GM18498 (cell line): ENCODE data around the gene MFN1.

ENCODE experiments used
- ATAC-seq: cut with Tn5 transposase; IDR thresholded peaks from one replicate; pipeline ENCODE4 v1.9.1; 2021; ENCODE audit warnings: mild to moderate bottlenecking, moderate library complexity; ENCODE audit not compliant: unreplicated experiment

The MFN1 gene

DNA sequence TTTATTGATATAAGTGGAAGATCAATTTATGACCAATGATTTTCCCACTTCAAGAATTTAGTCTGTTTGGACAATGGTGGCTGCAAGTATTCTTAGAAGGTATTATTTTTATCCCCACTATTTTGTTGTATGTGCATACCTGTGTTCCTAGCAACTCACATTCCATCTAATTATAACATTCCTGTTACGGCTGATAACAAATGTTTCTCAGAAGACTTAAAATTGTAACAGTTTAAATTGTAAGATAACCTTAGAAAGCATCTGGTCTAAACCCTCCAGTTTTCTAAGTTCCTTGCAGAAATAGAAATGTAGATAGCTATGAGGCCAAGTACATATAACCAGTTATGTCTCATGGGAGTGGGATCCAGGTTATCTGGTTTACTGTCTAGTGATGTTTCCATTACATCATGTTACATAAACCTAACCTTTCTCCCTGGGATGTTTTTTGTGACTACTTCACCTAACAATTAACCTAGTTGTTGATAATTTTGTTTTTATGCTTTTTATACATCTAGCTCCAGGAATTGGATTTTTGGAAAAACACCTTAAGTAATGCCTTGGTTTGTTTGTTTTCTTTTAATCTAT, 11.1 kb upstream of the MFN1 start:
- no peak for ATAC-seq

DNA sequence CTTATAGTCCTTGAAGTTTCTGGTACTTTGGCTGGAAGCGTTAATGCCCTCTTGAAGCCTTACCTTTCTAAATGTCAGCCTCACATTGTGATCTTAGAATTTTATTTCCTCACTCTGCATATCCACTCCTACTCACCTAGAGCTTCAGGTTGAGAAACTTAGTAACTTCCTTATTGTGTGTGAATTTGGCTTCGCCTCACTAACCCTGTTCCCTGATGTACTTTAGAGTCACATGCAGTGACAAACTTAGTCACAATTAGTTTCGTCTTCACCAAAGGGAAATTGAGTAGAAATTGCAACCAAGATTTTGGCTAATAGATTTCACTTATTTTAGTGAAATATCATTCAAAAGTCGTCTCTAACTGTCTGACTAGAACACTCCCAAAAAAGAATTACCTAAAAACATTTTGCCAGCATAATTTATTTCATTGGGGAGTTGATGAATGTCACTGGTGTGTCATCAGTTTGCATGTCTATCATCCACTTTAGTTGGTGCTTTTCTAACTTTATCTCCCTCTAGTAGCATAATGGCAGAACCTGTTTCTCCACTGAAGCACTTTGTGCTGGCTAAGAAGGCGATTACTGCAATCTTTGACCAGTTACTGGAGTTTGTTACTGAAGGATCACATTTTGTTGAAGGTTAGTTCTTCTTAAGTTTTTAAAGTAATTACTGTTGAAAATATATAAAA, 960 bp downstream of the MFN1 start:
- ATAC-seq: peak; percentile 60

DNA sequence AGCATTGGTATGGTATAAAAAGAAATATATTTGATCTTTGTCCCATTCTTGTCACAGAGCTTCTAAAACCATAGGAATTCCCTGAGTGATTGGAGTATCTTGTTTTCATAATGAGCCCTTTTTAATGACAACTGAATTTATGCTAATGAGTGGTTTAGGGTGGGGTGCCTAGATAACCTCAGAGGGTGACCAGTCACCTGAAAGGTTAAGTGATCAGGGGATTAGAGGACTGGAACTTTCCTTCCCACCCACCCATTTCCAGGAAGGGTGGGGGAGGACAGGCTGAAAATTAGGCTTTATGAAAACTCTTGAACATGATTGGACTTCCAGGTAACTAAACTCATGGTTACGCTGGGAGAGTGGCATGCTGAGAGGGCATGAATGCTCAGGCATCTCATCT, 8.5 kb downstream of the MFN1 start:
- ATAC-seq: no peak

DNA sequence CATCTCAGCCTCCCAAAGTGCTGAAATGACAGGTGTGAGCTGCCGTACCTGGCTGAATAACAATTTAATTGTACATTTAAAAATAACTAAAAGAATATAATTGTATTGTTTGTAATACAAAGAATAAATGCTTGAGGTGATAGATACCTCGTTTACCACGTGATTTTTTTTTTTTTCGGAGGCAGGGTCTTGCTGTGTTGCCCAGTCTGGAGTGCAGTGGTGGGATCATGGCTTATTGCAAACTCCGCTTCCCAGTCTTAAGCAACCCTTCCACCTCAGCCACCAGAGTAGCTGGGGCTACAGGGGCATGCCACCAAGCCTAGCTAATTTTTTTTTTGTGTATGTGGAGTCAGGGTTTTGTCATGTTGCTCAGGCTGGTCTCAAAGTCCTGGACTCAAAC, 15.8 kb downstream of the MFN1 start:
- ATAC-seq: no peak

DNA sequence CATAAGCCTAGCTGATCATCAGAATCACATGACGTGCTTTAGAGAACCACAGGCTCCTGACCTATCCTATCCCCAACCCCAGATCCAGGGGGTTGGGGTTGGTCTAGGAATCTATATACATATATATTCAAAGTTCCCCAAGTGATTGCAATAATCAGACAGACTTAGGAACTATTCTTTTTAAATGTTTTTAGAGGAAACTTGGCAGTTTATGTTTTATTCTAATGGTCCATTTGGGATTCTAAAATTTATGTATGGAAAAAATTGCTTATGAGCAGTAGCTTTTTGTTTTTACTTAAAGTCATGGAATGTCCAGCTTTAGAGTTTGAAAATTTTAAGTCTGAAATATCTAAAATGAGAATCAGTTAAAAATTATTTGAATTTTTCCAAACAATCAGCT, 22.1 kb downstream of the MFN1 start:
- no peak for ATAC-seq

DNA sequence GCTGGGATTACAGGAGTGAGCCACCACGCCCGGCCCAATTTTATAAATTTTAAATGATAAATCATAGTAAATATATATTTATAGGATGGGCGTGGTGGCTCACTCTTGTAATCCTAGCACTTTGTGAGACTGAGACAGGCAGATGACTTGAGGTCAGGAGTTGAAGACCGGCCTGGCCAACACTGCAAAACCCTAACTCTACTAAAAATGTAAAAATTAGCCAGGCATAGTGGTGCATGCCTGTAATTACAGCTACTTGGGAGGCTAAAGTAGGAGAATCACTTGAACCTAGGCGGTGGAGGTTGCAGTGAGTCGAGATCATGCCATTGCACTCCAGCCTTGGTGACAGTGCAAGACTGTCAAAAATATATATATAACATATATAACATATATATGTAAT, 26.4 kb downstream of the MFN1 start:
- no peak for ATAC-seq

DNA sequence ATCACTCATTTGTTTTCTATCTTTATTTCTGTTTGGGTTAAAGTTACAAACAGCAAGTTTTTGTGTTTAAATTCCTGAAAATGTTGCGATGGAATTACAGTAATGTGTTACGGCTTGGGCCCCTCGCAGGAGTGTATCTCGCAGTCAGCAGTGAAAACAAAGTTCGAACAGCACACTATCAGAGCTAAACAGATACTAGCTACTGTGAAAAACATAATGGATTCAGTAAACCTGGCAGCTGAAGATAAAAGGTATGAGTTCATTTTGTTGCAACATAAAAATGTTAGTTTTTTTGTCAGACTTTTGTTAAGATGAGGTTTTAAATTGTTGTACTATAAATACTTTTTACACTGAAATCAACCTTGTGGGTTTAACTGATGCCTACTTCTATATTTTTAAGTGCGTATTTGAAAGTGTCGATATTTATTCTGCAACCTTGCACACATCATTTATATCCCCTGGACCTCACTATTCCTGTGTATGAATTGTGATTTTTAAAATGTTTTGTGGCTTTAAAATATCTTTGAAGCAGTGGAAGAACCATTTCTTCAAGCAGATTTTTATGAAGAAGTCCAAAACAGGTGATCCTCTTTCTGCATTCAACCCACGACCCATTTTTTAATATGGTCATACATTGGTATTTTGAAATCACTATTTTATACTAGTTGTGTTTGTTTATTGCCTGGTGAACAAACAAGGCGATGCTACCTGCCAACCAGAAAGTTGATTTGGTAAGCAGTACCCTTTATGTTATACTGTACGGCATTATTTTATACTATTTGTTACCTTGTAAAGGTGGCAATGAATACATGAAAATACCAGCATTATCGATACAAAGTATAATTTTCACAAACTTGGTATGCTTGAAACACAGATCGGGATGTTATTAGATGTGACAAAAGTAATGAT, 27.8 kb downstream of the MFN1 start:
- no peak for ATAC-seq

DNA sequence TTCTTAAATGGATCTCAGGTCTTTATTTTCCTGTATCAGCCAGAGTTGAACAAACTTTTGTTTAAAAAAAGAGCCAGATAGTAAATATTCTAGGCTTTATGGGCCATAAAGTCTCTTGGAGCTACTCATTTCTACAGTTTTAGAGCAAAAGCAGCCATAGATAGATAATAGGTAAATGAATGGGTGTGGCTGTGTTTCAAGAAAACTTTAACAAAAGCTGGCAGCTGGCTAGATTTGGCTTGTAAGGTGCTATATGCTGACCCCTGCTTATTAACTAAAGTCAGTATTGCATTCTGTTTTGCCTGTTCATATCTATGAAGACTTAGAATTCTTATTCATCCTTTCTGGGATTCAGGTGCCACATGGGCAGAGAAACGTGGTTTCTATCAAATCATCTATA, 29.0 kb downstream of the MFN1 start:
- no peak for ATAC-seq

DNA sequence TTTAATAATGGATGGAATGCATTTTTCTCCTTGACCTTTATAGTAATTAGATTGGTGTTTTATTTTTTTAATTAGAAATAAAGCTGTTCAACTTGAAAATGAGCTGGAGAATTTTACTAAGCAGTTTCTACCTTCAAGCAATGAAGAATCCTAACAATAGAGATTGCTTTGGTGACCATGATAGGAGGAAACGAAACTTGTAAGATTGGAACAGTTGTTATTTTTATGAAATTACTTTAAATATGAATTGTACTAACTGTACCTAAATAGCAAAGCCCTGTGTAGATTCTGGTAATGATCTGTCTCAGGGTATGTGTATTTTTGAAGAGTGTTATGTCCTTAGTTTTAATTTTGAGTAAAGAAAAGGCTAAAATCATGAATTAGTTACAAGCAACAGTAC, 44.4 kb downstream of the MFN1 start:
- ATAC-seq: no peak

DNA sequence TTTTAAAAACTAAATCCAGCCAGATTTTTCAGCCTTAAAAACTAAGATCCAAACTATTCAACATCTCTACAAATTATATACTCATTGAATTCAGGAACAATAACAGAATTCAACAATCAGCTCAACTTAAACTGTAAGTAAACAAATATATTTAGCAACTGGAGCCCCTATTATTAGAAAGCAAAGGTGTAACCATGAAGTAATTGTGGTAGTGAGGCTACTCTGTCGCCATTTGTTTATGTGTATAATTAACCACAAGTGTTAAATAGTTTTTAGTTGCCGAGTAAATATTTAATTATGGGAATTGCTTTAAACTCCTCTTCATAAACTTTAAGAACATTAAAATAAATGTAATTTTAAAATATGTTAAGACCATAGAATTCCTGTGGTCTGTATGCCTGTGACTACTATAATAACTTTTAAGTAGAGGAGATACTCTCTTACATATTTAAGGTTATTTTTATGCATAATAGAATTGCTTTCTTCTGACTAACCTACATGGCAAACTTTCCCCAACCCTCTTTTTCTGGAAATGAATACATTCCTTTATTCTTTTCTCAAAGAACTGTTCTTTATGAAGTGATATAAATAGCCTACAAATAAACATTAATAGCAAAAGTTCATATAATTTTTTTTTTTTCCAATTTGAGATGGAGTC, 51.2 kb downstream of the MFN1 start:
- no peak for ATAC-seq

DNA sequence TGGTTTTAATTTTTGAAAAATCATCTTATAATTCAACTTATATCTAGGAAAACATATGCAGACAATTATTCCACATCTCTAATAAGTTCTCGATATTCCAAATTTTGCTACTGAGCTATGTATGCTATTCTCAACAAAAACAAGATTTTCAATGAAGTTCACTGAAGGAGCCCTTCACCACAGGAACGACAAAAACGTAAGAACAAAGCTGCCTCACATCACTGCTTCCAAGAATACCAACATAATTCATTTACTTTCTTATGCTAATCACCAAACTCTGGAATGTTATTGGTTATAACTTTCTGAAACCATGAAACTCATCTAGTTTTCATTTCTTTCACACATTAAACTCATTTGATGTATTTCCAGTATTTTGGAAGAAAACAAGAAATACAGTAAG, 54.1 kb downstream of the MFN1 start:
- no peak for ATAC-seq

DNA sequence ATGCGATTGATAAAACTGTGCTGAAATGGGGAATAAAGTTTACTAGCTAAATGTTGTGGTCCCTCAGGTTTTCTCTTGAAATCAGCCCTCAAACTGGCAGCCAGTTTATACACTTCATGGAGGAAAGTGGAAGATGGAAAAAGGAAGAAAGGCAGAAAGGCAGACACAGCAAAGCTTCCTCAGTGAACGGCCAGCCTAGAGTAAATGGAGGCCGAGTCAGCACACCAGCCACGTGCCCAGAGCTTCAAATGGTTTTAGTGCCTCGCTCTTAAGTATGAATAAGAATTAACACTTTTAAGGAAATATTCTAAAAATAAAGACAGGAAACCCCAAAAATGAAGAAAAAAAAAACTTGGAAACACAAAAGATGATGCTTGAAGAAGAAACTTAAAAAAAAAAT, 55.5 kb downstream of the MFN1 start:
- ATAC-seq: no peak

DNA sequence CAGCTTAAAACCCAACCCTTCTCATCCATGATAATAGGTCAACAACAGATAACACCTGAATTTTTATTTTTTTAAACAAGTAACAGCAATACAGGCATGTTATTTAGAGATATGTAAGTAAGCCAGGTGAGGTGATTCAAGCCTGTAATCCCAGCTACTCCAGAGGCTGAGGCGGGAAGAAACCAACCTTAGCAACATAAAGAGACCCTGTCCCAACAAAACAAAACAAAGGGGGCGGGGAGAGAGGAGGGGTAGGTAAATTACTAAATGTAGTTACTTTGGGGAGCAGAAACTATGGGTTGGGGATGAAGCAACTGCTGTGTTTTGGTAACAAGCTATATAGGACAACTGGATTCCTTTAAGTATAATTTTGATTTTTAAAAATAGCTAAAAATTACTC, 56.8 kb downstream of the MFN1 start:
- no peak for ATAC-seq

DNA sequence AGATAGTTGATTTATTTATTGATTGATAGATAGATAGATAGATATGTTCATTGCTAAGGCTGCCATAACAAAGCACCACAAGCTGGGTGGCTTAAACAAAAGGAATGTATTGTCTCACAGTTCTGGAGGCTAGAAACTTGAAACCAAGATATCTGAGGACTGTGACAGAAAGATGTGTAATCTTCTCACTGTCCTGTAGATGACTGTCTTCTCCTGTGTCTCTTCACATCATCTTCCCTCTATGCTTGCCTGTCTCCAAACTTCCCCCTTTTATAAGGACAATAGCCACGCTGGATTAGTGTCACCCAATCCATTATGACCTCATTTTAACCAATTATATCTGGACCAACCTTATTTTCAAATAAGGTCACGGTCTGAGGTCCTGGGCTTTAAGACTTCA, 62.8 kb downstream of the MFN1 start:
- no peak for ATAC-seq

DNA sequence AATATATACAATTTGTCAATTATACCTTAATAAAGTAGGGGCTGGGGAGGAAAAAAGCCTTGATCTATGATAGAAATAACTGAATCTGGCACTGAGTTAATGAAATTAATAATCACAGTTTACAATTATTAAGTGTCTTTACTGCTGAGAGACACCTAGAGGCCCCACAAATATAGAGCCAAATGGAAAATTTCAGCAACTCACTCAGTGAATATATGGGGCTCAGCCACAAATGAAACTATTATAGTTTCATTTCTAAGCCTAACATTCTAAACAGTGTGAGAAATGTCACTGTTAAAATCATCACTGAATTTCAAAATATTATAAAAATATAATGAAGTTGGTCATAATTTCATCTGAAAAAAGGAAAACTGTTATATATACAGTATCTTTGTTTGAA, 63.5 kb downstream of the MFN1 start:
- ATAC-seq: peak; percentile 62

DNA sequence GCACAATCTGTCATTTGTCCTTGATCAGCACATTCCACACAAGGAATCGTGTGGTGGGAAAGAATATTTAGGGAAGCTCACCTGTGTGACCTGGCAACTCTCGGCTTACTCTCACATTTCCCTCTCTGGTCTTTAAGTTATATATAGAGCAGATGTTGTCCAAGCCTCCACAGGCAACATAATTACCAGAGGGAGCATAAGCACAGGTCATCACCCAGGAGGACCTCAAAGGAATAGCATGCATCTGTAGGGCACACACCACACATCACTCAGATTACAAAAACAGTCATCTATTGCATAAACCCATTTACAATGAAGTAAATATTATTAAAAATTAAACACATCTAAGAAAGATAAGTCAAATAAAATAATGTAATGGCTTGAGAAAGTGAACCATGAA, 67.3 kb downstream of the MFN1 start:
- no peak for ATAC-seq

DNA sequence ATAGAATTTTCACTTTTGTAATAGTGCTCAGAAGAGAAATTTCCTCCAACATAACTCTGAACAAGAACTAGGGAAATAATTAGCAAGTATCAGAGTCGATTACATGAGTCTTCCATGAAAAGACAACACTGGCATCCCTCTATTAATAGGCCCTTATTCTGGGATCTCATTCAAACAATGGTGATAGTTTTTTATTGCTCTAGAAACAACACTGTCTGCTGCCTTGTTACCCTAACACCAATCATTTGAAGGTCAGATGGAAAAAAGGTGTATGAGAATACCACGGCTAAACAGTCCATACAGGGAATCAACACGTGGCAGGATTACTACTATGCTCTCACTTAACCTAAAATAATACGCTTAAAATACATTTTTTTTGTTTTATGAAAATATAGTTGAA, 67.9 kb downstream of the MFN1 start:
- no peak for ATAC-seq

DNA sequence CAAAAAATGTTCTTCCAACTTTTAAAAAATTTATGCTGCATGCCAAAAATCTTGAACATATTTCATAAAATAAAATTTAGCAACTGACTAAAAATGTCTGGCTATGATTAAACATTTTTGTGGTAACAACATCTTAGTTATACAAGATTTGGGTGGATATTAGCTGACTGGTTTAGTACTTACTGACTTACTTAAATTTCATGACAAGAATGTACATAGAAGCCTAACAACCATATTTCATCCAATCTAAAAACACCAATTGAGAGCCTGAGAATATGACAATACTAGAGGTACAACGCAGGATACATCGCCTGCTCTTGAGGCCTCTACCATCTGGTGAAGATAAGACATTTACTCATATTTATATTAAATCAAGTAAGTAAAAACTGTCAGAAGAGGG, 69.2 kb downstream of the MFN1 start:
- ATAC-seq: no peak

DNA sequence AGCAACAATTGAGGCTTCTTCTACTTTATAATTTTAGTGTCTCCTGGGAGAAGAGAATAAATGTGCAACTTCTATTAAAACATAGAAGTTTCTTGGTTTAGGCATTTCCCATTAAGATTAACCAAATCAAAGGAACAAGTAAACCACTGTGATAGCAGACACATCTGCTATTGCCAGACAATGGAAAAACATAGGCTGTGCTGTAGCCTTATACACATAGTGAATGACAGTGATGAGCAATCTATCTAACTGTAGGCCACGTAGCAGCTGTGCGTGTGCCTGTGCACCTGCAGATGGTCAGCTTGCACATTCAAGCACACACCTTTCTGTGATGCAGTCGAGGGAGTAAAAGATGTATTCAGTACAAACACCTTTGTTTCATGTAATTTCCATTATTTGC, 71.1 kb downstream of the MFN1 start:
- no peak for ATAC-seq

DNA sequence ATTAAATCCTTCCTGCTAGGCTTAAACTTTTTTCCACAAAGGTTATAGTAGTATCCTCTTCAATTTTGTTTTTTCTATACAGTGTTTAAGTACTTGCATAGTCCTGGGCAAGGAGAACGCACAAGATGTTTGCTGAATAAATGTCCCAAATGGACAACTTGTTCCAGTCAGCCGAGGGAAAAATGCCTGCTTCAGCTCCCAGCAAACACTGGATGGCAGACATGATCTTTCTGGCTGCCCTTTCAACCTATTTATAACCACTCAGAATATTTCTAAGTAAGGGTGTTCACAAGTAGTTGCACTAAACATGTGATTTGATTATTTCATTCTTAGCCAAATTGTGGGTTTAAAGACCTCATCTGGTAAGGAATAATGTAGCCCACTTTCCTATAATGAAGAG, 74.0 kb downstream of the MFN1 start:
- ATAC-seq: no peak

DNA sequence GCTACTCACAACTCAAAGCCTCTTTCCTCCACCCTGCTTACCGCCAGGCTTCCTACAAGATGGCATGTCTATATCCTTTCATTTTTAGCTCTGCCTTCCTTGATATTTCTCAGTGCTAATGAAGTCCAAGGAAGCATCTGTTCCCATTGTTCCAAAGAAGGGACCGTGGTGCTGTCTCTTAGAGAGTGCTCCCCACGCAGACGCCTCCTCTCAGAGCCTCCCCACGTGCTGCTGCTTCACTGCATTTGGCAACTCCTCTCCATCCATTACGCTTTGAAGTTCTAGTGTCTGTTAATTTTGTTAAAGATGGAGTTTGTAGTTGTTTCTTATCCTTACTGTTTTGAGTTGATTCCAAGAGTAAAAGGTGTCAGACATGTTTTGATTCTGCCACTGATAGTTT, 77.6 kb downstream of the MFN1 start:
- no peak for ATAC-seq
